Natural killer cell (primary cell): ENCODE results near the gene SHB. TPM values are rescaled to one million over a fixed set of nuclear protein-coding genes. Genes with fewer than 3 reads are reported as not detected.

Source experiments
- ATAC-seq, 3 donors: fragments of 150-1000 bp in 2 of 3; fragments of 200-7000 bp in 1 of 3; cut with Tn5 transposase; 1 replicate in 1 of 3; 2 replicates in 2 of 3; pipeline ENCODE4 v1.10.0; 2021; ENCODE audit warnings: mild to moderate bottlenecking in 2 of 3, moderate library complexity in 2 of 3
- DNase-seq, 2 donors: peaks; one replicate each; pipeline versions ENCODE4 v3.0.0 to v3.0.0-alpha.2; 2013 to 2021; ENCODE audit warnings: mixed read lengths in 1 of 2
- H3K27ac ChIP-seq: one replicate; pipeline ENCODE4 v1.5.1; 2013; ENCODE audit warnings: mild to moderate bottlenecking, low read length
- H3K27me3 ChIP-seq: one replicate; pipeline ENCODE4 v1.6.1; 2013; ENCODE audit warnings: low read length; ENCODE audit not compliant: control insufficient read depth, insufficient read depth
- H3K36me3 ChIP-seq: one replicate; pipeline ENCODE4 v1.6.1; 2013; ENCODE audit warnings: low read length; ENCODE audit not compliant: control insufficient read depth, insufficient read depth
- H3K4me1 ChIP-seq: one replicate; pipeline ENCODE4 v1.6.1; 2013; ENCODE audit warnings: low read length; ENCODE audit not compliant: control insufficient read depth, insufficient read depth
- H3K4me3 ChIP-seq: one replicate; pipeline ENCODE4 v1.5.1; 2013; ENCODE audit warnings: low read length
- H3K9me3 ChIP-seq: one replicate; pipeline ENCODE4 v1.6.1; 2013; ENCODE audit warnings: low read length; ENCODE audit not compliant: control insufficient read depth, insufficient read depth
- H3K27ac Mint-ChIP-seq, 2 donors: one replicate each; pipeline ENCODE4 v1.8.0; 2022; ENCODE audit warnings: mild to moderate bottlenecking in 2 of 2, mixed read lengths in 2 of 2, moderate library complexity in 1 of 2
- H3K27me3 Mint-ChIP-seq, 2 donors: one replicate each; pipeline ENCODE4 v1.8.0; 2022; ENCODE audit warnings: low read depth in 2 of 2, mixed read lengths in 2 of 2
- H3K36me3 Mint-ChIP-seq: one replicate; pipeline ENCODE4 v1.8.0; 2022; ENCODE audit warnings: mixed read lengths
- H3K4me1 Mint-ChIP-seq, 2 donors: one replicate each; pipeline ENCODE4 v1.8.0; 2022; ENCODE audit warnings: mixed read lengths in 2 of 2
- H3K4me3 Mint-ChIP-seq: one replicate; pipeline ENCODE4 v1.8.0; 2022; ENCODE audit warnings: mild to moderate bottlenecking, moderate library complexity, mixed read lengths
- H3K9me3 Mint-ChIP-seq, 2 donors: one replicate each; pipeline ENCODE4 v1.8.0; 2022; ENCODE audit warnings: mixed read lengths in 2 of 2
- CTCF ChIP-seq: fragments of 200-600 bp; IDR thresholded peaks from one replicate; pipeline ENCODE4 v1.8.0; 2022; ENCODE audit warnings: antibody characterized with exemption
- WGBS: methylation state at CpG from one replicate; pipeline ENCODE4 v1.1.7; 2013; ENCODE audit warnings: missing lambda C conversion rate; ENCODE audit not compliant: insufficient coverage; 5-methylcytosine and 5-hydroxymethylcytosine counted together
- intact Hi-C: fragments of 100-400 bp; cut with micrococcal nuclease; formaldehyde crosslinking; loops from one replicate; pipeline ENCODE4 v1.14.2; 2022
- total RNA-seq, 4 donors: library from RNA; stranded (reverse); fragments of 120-200 nt in 1 of 4; gene quantifications; one replicate each; pipeline versions ENCODE4 v1.2.3 to v1.2.4, GENCODE V29; 2013 to 2022

The SHB gene
- total RNA-seq, 3 donors from 2014 or later (not counting 1 experiment from before 2014, with no cell fraction given), result 2.7 to 7.1 (median 2.9) TPM

DNA sequence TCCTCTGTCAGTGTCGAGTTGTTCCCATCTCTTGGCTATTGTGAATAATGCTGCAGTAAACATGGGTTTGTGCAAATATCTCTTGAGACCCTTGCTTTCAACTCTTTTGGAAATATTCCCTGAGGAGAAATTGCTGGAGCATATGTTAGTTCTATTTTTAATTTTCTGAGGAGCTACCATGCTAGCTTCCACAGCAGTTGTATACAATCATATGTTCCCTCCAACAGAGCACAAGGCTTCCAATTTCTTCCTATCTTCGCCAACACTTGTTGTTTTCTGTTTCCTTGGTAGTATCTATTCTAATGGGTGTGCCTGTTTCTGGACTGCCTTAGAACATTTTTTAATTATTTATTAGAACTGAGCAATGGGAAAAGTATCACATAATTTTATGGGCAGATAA, 23.6 kb upstream of the SHB start:
- DNase-seq (no peak), ATAC-seq (no peak)
- Mint-ChIP-seq H3K27me3 (peaks cover 10 to 19% of the 10 kb centered on the region in 2 donors), H3K9me3 (no peaks in the 10 kb centered on the region), H3K36me3 (no peaks in the 10 kb centered on the region), H3K4me1 (peaks cover 5 to 6% of the 10 kb centered on the region in 2 donors), H3K4me3 (no peak overlapping the region), H3K27ac (no peak overlapping the region)
- no peaks in the 10 kb centered on the region for H3K9me3 ChIP-seq
- no peak overlapping the region for H3K4me3 ChIP-seq
- H3K27me3 ChIP-seq, result no peaks in the 10 kb centered on the region
- no peaks in the 10 kb centered on the region for H3K36me3 ChIP-seq
- 100% methylated on average over 1 of the region's 2 CpGs for WGBS
- no peak for TF ChIP-seq CTCF
- intact Hi-C loops, result loop anchor here (10.0 kb wide), 2 partner anchors 62 to 132 kb away; no protein-coding TSS in a partner anchor
- no peaks in the 10 kb centered on the region for H3K4me1 ChIP-seq
- H3K27ac ChIP-seq, result no peak overlapping the region

GRCh38 chr9:38092200-38092524, 23.1 kb upstream of the SHB start:
- H3K27ac Mint-ChIP-seq, result no peak overlapping the region
- ATAC-seq (no peak), DNase-seq (no peak)

GRCh38 chr9:38091310-38092199, 22.5 kb upstream of the SHB start:
- 77% methylated on average over 7 of the region's 7 CpGs for WGBS
- no peaks in the 10 kb centered on the region for H3K36me3 Mint-ChIP-seq
- H3K27me3 Mint-ChIP-seq, result peaks cover 10 to 24% of the 10 kb centered on the region in 2 donors
- Histone ChIP-seq H3K4me1 (no peaks in the 10 kb centered on the region), H3K27me3 (no peaks in the 10 kb centered on the region), H3K9me3 (no peaks in the 10 kb centered on the region), H3K4me3 (no peak overlapping the region), H3K36me3 (no peaks in the 10 kb centered on the region), H3K27ac (no peak overlapping the region)
- ATAC-seq, result no peak
- peaks cover 5 to 6% of the 10 kb centered on the region in 2 donors for H3K4me1 Mint-ChIP-seq
- no peak for DNase-seq
- H3K27ac Mint-ChIP-seq, result no peak overlapping the region
- intact Hi-C loops, result loop anchor here (10.0 kb wide), 2 partner anchors 63 to 133 kb away; no protein-coding TSS in a partner anchor
- no peaks in the 10 kb centered on the region for H3K9me3 Mint-ChIP-seq
- no peak overlapping the region for H3K4me3 Mint-ChIP-seq
- TF ChIP-seq CTCF, result no peak

More at GRCh38 chr9:38092200-38092524, 23.1 kb upstream of the SHB start:
- Mint-ChIP-seq H3K27me3 (peaks cover 10 to 21% of the 10 kb centered on the region in 2 donors), H3K4me3 (no peak overlapping the region), H3K9me3 (no peaks in the 10 kb centered on the region), H3K36me3 (no peaks in the 10 kb centered on the region), H3K4me1 (peaks cover 5 to 6% of the 10 kb centered on the region in 2 donors)
- Histone ChIP-seq H3K4me3 (no peak overlapping the region), H3K27me3 (no peaks in the 10 kb centered on the region), H3K27ac (no peak overlapping the region), H3K36me3 (no peaks in the 10 kb centered on the region), H3K4me1 (no peaks in the 10 kb centered on the region), H3K9me3 (no peaks in the 10 kb centered on the region)
- 100% methylated on average over 3 of the region's 5 CpGs for WGBS
- intact Hi-C loops, result loop anchor here (10.0 kb wide), 2 partner anchors 63 to 133 kb away; no protein-coding TSS in a partner anchor
- TF ChIP-seq CTCF, result no peak
